Activated naive CD4-positive, alpha-beta T cell treated with anti-CD3 and anti-CD28 coated beads, Interleukin-2, amount 10 ng/mL, durations not matched to agents 7 days and 5 days (primary cell): ENCODE measurements around the gene ALDH1B1.
"Not testable (repeated sequence)": the region's sequence is repeated elsewhere in the genome, so short reads cannot be mapped to it uniquely, and the experiment has no call there.

ENCODE experiments used
- CTCF ChIA-PET: fragments of 350-600 bp; sonication (Branson Sonifier 250); formaldehyde crosslinking; loops from one replicate; lab custom pipeline; 2021; ENCODE audit warnings: antibody characterized with exemption; lab: Charles Lee
- DNase-seq: peaks from one replicate; pipeline ENCODE4 v3.0.0-alpha.2; 2020
- H3K27ac Mint-ChIP-seq: one replicate; pipeline ENCODE4 v1.8.0; 2021; ENCODE audit warnings: mild to moderate bottlenecking, moderate library complexity, mixed read lengths
- H3K27me3 Mint-ChIP-seq: one replicate; pipeline ENCODE4 v1.8.0; 2021; ENCODE audit warnings: mild to moderate bottlenecking, mixed read lengths
- H3K36me3 Mint-ChIP-seq: one replicate; pipeline ENCODE4 v1.8.0; 2021; ENCODE audit warnings: mixed read lengths
- H3K4me1 Mint-ChIP-seq: one replicate; pipeline ENCODE4 v1.8.0; 2021; ENCODE audit warnings: mixed read lengths
- H3K4me3 Mint-ChIP-seq: one replicate; pipeline ENCODE4 v1.8.0; 2021; ENCODE audit warnings: mild to moderate bottlenecking, moderate library complexity, mixed read lengths
- H3K9me3 Mint-ChIP-seq: one replicate; pipeline ENCODE4 v1.8.0; 2021; ENCODE audit warnings: mixed read lengths

ALDH1B1 gene

GRCh38 chr9:38372762-38373619 lies 19.5 kb upstream of the ALDH1B1 start:
- Mint-ChIP-seq H3K9me3 (no peaks in the 10 kb centered on the region), H3K4me1 (no peaks in the 10 kb centered on the region), H3K27me3 (peaks cover 10% of the 10 kb centered on the region), H3K27ac (no peak overlapping the region), H3K4me3 (no peak overlapping the region), H3K36me3 (no peaks in the 10 kb centered on the region)
- no peak for DNase-seq
- CTCF ChIA-PET, result interaction anchor here (1.1 to 1.4 kb wide), 2 partner anchors 28 to 285 kb away, joined by 3 to 4 read pairs; no protein-coding TSS in a partner anchor

GRCh38 chr9:38373679-38374078 lies 18.8 kb upstream of the ALDH1B1 start:
- Mint-ChIP-seq H3K9me3 (no peaks in the 10 kb centered on the region), H3K4me1 (no peaks in the 10 kb centered on the region), H3K27ac (no peak overlapping the region), H3K36me3 (no peaks in the 10 kb centered on the region), H3K4me3 (no peak overlapping the region), H3K27me3 (peaks cover 10% of the 10 kb centered on the region)
- DNase-seq, result no peak
- CTCF ChIA-PET, result no interaction called here

GRCh38 chr9:38374847-38375571 lies 17.5 kb upstream of the ALDH1B1 start:
- no peaks in the 10 kb centered on the region for H3K36me3 Mint-ChIP-seq
- no peaks in the 10 kb centered on the region for H3K4me1 Mint-ChIP-seq
- DNase-seq, result no peak
- CTCF ChIA-PET, result no interaction called here
- no peak overlapping the region for H3K27ac Mint-ChIP-seq
- no peak overlapping the region for H3K4me3 Mint-ChIP-seq
- H3K27me3 Mint-ChIP-seq, result peaks cover 10% of the 10 kb centered on the region
- no peaks in the 10 kb centered on the region for H3K9me3 Mint-ChIP-seq

GRCh38 chr9:38375572-38375963 lies 16.9 kb upstream of the ALDH1B1 start:
- H3K27me3 Mint-ChIP-seq, result peaks cover 10% of the 10 kb centered on the region
- H3K4me1 Mint-ChIP-seq, result no peaks in the 10 kb centered on the region
- H3K4me3 Mint-ChIP-seq, result no peak overlapping the region
- no peak overlapping the region for H3K27ac Mint-ChIP-seq
- no peak for DNase-seq
- no peaks in the 10 kb centered on the region for H3K9me3 Mint-ChIP-seq
- CTCF ChIA-PET, result no interaction called here
- H3K36me3 Mint-ChIP-seq, result no peaks in the 10 kb centered on the region

GRCh38 chr9:38376021-38376670 lies 16.4 kb upstream of the ALDH1B1 start:
- Mint-ChIP-seq H3K4me3 (no peak overlapping the region), H3K9me3 (no peaks in the 10 kb centered on the region), H3K36me3 (no peaks in the 10 kb centered on the region), H3K27me3 (peaks cover 7% of the 10 kb centered on the region), H3K4me1 (no peaks in the 10 kb centered on the region), H3K27ac (no peak overlapping the region)
- CTCF ChIA-PET, result no interaction called here
- no peak for DNase-seq

GRCh38 chr9:38377336-38378083 lies 15.0 kb upstream of the ALDH1B1 start:
- H3K4me3 Mint-ChIP-seq, H3K27ac Mint-ChIP-seq, DNase-seq, H3K36me3 Mint-ChIP-seq, CTCF ChIA-PET, H3K27me3 Mint-ChIP-seq, H3K4me1 Mint-ChIP-seq, H3K9me3 Mint-ChIP-seq: not testable (repeated sequence)

- H3K4me3 Mint-ChIP-seq, result no peak overlapping the region
- peaks cover 9% of the 10 kb centered on the region for H3K27me3 Mint-ChIP-seq
- CTCF ChIA-PET, result no interaction called here
- H3K27ac Mint-ChIP-seq, result no peak overlapping the region
- H3K36me3 Mint-ChIP-seq, result no peaks in the 10 kb centered on the region
- DNase-seq, result no peak
- no peaks in the 10 kb centered on the region for H3K9me3 Mint-ChIP-seq
- H3K4me1 Mint-ChIP-seq, result no peaks in the 10 kb centered on the region
Observed at GRCh38 chr9:38380230-38380871, 12.2 kb upstream of the ALDH1B1 start.

GRCh38 chr9:38380872-38381534 lies 11.5 kb upstream of the ALDH1B1 start:
- no peaks in the 10 kb centered on the region for H3K9me3 Mint-ChIP-seq
- CTCF ChIA-PET, result no interaction called here
- H3K4me1 Mint-ChIP-seq, result no peaks in the 10 kb centered on the region
- H3K27ac Mint-ChIP-seq, result no peak overlapping the region
- no peak for DNase-seq
- no peaks in the 10 kb centered on the region for H3K36me3 Mint-ChIP-seq
- H3K4me3 Mint-ChIP-seq, result no peak overlapping the region
- H3K27me3 Mint-ChIP-seq, result peaks cover 12% of the 10 kb centered on the region

GRCh38 chr9:38382141-38382540 lies 10.4 kb upstream of the ALDH1B1 start:
- no peak overlapping the region for H3K4me3 Mint-ChIP-seq
- no peaks in the 10 kb centered on the region for H3K9me3 Mint-ChIP-seq
- H3K27ac Mint-ChIP-seq, result no peak overlapping the region
- CTCF ChIA-PET, result no interaction called here
- H3K36me3 Mint-ChIP-seq, result no peaks in the 10 kb centered on the region
- peaks cover 12% of the 10 kb centered on the region for H3K27me3 Mint-ChIP-seq
- H3K4me1 Mint-ChIP-seq, result no peaks in the 10 kb centered on the region
- DNase-seq, result no peak

GRCh38 chr9:38384990-38385848 lies 7.3 kb upstream of the ALDH1B1 start:
- Mint-ChIP-seq H3K36me3 (no peaks in the 10 kb centered on the region), H3K27me3 (peaks cover 21% of the 10 kb centered on the region), H3K9me3 (no peaks in the 10 kb centered on the region), H3K4me3 (no peak overlapping the region), H3K4me1 (no peaks in the 10 kb centered on the region), H3K27ac (no peak overlapping the region)
- DNase-seq, result no peak
- CTCF ChIA-PET, result interaction anchor here (0.7 to 1.4 kb wide), 2 partner anchors 13 to 298 kb away, joined by 3 to 4 read pairs; no protein-coding TSS in a partner anchor

GRCh38 chr9:38385896-38386295 lies 6.6 kb upstream of the ALDH1B1 start:
- Mint-ChIP-seq H3K9me3 (no peaks in the 10 kb centered on the region), H3K27me3 (peaks cover 27% of the 10 kb centered on the region), H3K4me3 (no peak overlapping the region), H3K4me1 (no peaks in the 10 kb centered on the region), H3K27ac (no peak overlapping the region), H3K36me3 (no peaks in the 10 kb centered on the region)
- DNase-seq, result no peak
- CTCF ChIA-PET, result interaction anchor here (1.4 kb wide), 1 partner anchor 298 kb away, joined by 4 read pairs; no protein-coding TSS in a partner anchor

- H3K4me1 Mint-ChIP-seq, result no peaks in the 10 kb centered on the region
- H3K27ac Mint-ChIP-seq, result no peak overlapping the region
- CTCF ChIA-PET, result interaction anchor here (1.4 kb wide), 1 partner anchor 299 kb away, joined by 4 read pairs; no protein-coding TSS in a partner anchor
Observed at GRCh38 chr9:38386319-38386895, 6.1 kb upstream of the ALDH1B1 start.

More at GRCh38 chr9:38386319-38386895, 6.1 kb upstream of the ALDH1B1 start:
- no peak overlapping the region for H3K4me3 Mint-ChIP-seq
- no peaks in the 10 kb centered on the region for H3K36me3 Mint-ChIP-seq
- no peaks in the 10 kb centered on the region for H3K9me3 Mint-ChIP-seq
- H3K27me3 Mint-ChIP-seq, result peaks cover 32% of the 10 kb centered on the region
- no peak for DNase-seq
